Measurements from ENCODE around the gene UBL4A.

DNA sequence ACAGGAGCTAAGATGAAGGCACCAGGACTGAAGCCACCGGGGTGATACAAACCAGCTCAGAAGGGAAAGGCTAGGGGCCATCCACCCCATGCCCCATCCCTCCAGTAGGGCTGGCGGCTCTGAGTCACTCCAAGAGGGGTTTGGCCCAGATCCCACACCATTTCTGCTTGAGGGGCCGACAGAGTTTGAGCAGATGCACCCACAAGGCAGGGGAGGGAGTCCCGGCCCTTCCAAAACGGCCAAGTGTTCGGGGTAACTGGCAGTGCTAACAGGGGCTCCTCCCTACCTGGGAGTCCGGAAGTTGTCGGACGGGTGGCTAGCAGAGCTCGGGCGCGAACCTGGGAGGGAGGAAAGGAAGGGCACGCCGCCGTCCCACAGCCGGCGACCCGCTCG is 3.6 kb upstream of the UBL4A start:
- TF ChIP-seq ELF1 (tag; IDR thresholded peaks at IDR 0.05) = no peak
- no peak for TF ChIP-seq ZNF384 (IDR thresholded peaks at IDR 0.05; ENCODE audit: low read depth, low read length)
- TF ChIP-seq EZH2 (IDR thresholded peaks at IDR 0.05; ENCODE audit: borderline replicate concordance, low read depth, low read length) = no peak
- TF ChIP-seq EP300 (IDR thresholded peaks at IDR 0.05; ENCODE audit: low read length) = no peak
- TF ChIP-seq MEF2D (tag; conservative IDR thresholded peaks at IDR 0.05; ENCODE audit: low read depth) = no peak
- no peak for TF ChIP-seq ZBED1 (IDR thresholded peaks at IDR 0.05)
- TF ChIP-seq TBL1XR1 (IDR thresholded peaks at IDR 0.05; ENCODE audit: low read length in 2 of 2) = no peak
- no peak for TF ChIP-seq ZNF445 (CRISPR knock-in tag; IDR thresholded peaks at IDR 0.05; ENCODE audit: low read depth)
- TF ChIP-seq, protein P1, sequence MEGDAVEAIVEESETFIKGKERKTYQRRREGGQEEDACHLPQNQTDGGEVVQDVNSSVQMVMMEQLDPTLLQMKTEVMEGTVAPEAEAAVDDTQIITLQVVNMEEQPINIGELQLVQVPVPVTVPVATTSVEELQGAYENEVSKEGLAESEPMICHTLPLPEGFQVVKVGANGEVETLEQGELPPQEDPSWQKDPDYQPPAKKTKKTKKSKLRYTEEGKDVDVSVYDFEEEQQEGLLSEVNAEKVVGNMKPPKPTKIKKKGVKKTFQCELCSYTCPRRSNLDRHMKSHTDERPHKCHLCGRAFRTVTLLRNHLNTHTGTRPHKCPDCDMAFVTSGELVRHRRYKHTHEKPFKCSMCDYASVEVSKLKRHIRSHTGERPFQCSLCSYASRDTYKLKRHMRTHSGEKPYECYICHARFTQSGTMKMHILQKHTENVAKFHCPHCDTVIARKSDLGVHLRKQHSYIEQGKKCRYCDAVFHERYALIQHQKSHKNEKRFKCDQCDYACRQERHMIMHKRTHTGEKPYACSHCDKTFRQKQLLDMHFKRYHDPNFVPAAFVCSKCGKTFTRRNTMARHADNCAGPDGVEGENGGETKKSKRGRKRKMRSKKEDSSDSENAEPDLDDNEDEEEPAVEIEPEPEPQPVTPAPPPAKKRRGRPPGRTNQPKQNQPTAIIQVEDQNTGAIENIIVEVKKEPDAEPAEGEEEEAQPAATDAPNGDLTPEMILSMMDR (IDR thresholded peaks at IDR 0.05 in 2 of 3, conservative IDR thresholded peaks at IDR 0.05 in 1 of 3; ENCODE audit: insufficient read depth in 2 of 3, low read depth in 1 of 3, low read length in 3 of 3) = no peak
- TF ChIP-seq, protein P2, sequence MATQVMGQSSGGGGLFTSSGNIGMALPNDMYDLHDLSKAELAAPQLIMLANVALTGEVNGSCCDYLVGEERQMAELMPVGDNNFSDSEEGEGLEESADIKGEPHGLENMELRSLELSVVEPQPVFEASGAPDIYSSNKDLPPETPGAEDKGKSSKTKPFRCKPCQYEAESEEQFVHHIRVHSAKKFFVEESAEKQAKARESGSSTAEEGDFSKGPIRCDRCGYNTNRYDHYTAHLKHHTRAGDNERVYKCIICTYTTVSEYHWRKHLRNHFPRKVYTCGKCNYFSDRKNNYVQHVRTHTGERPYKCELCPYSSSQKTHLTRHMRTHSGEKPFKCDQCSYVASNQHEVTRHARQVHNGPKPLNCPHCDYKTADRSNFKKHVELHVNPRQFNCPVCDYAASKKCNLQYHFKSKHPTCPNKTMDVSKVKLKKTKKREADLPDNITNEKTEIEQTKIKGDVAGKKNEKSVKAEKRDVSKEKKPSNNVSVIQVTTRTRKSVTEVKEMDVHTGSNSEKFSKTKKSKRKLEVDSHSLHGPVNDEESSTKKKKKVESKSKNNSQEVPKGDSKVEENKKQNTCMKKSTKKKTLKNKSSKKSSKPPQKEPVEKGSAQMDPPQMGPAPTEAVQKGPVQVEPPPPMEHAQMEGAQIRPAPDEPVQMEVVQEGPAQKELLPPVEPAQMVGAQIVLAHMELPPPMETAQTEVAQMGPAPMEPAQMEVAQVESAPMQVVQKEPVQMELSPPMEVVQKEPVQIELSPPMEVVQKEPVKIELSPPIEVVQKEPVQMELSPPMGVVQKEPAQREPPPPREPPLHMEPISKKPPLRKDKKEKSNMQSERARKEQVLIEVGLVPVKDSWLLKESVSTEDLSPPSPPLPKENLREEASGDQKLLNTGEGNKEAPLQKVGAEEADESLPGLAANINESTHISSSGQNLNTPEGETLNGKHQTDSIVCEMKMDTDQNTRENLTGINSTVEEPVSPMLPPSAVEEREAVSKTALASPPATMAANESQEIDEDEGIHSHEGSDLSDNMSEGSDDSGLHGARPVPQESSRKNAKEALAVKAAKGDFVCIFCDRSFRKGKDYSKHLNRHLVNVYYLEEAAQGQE (IDR thresholded peaks at IDR 0.05; ENCODE audit: borderline replicate concordance) = no peak
- TF ChIP-seq, protein P2 (CRISPR knock-in tag; IDR thresholded peaks at IDR 0.05; ENCODE audit: low read depth) = 0 out of 2 replicates have a peak, but pooled peaks have one; percentile 28
- no peak for TF ChIP-seq HMG20A (CRISPR knock-in tag; conservative IDR thresholded peaks at IDR 0.05)
